Chondrocyte (in vitro differentiated cells): Measurements from ENCODE around the gene CHCHD3. TPM values are rescaled to one million over a fixed set of nuclear protein-coding genes. Genes with fewer than 3 reads are reported as not detected.

Experiments
- DNase-seq: peaks from one replicate; pipeline ENCODE4 v3.0.0; 2021; ENCODE audit warnings: mixed read lengths, low spot score
- H3K27ac Mint-ChIP-seq: one replicate; pipeline ENCODE4 v1.8.0; 2021; ENCODE audit warnings: mild to moderate bottlenecking, moderate library complexity, mixed read lengths; ENCODE audit not compliant: unreplicated experiment
- H3K27me3 Mint-ChIP-seq: 2 replicates; pipeline ENCODE4 v1.8.0; 2021; ENCODE audit warnings: low read depth, mixed read lengths
- H3K36me3 Mint-ChIP-seq: 2 replicates; pipeline ENCODE4 v1.8.0; 2021; ENCODE audit warnings: low read depth, mixed read lengths
- H3K4me1 Mint-ChIP-seq: 2 replicates; pipeline ENCODE4 v1.8.0; 2021; ENCODE audit warnings: low read depth, mild to moderate bottlenecking, mixed read lengths
- H3K4me3 Mint-ChIP-seq: one replicate; pipeline ENCODE4 v1.8.0; 2021; ENCODE audit warnings: mild to moderate bottlenecking, moderate library complexity, mixed read lengths; ENCODE audit not compliant: unreplicated experiment
- H3K9me3 Mint-ChIP-seq: 2 replicates; pipeline ENCODE4 v1.8.0; 2021; ENCODE audit warnings: low read depth, mixed read lengths
- total RNA-seq: library from RNA; stranded (reverse); gene quantifications from 3 replicates; pipeline ENCODE4 v1.2.1, GENCODE V29; 2021
- TF ChIP-seq, protein P1 (sequence below): fragments of 200-600 bp; sonication (generic); IDR thresholded peaks from 2 replicates; pipeline ENCODE4 v1.5.0; 2021; ENCODE audit warnings: antibody characterized with exemption, mild to moderate bottlenecking, moderate library complexity

Gene CHCHD3
- total RNA-seq, 1 donor from 2014 or later: 42.6 TPM

DNA sequence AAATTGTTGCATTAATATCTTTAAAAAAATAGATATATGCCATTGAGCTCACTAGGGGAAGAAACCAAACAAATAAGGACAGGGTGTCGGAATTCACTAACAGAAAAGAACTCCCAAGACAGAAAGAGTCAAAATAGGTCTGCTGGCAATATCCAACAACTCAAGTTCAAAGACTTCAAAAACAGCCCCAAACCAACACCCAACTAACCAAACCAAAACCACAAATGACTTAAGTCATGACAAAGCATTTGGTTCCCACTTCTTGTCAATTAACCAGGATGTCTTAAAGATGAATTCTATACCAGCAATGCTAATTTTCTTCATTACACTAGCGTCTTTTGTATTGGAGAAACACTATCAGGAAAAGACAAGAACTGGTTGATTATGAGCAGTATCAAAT lies 256.7 kb downstream of the CHCHD3 start:
- no peaks in the 10 kb centered on the region for H3K9me3 Mint-ChIP-seq
- DNase-seq: no peak
- no peaks in the 10 kb centered on the region for H3K36me3 Mint-ChIP-seq

DNA sequence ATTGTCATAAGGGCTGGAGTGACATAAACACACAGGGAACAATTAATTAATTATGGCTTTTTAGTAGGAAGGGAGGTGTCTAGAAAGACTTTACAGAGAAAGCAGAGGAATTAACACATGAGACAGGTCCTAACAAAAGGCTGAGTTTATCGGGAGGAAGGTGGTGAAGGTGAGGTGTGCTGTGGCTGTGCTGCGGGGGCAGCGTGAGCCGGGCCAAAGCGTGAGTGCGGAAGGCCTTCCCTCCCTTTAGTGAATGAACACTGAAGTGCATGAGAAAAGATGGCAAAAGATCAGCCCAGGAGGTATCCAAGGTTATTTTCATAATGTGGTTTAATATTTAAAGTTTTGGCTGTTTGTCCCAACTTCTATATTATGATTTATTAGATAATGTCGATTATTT lies 262.2 kb downstream of the CHCHD3 start:
- peaks cover 11% of the 10 kb centered on the region for H3K4me1 Mint-ChIP-seq
- TF ChIP-seq, protein P1, sequence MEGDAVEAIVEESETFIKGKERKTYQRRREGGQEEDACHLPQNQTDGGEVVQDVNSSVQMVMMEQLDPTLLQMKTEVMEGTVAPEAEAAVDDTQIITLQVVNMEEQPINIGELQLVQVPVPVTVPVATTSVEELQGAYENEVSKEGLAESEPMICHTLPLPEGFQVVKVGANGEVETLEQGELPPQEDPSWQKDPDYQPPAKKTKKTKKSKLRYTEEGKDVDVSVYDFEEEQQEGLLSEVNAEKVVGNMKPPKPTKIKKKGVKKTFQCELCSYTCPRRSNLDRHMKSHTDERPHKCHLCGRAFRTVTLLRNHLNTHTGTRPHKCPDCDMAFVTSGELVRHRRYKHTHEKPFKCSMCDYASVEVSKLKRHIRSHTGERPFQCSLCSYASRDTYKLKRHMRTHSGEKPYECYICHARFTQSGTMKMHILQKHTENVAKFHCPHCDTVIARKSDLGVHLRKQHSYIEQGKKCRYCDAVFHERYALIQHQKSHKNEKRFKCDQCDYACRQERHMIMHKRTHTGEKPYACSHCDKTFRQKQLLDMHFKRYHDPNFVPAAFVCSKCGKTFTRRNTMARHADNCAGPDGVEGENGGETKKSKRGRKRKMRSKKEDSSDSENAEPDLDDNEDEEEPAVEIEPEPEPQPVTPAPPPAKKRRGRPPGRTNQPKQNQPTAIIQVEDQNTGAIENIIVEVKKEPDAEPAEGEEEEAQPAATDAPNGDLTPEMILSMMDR: no peak

More for the DNA sequence above, 256.7 kb downstream of the CHCHD3 start:
- Mint-ChIP-seq H3K27me3 (no peaks in the 10 kb centered on the region), H3K27ac (no peak overlapping the region), H3K4me1 (no peaks in the 10 kb centered on the region), H3K4me3 (no peak overlapping the region)
- TF ChIP-seq, protein P1: no peak

DNA sequence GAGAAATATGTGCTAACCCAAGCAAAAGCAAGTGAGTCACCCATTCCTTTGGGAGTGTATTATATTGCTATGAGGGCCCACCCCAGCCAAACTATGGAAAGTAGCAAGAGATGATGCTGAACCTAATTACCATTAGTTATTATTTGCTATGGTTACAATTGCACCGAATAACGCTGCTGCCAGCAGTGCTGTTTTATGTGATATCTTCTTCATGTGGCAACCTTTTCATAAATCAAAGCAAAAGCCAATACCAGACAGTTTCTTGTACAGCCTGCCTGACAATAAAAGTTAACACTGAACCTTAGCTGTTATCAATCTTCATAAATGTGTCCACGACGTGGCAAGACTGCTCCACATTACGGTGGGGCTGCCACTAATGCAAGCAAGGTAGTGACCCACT lies 263.9 kb downstream of the CHCHD3 start:
- no peaks in the 10 kb centered on the region for H3K27me3 Mint-ChIP-seq
- H3K27ac Mint-ChIP-seq: no peak overlapping the region
- no peak for DNase-seq
- peaks cover 11% of the 10 kb centered on the region for H3K4me1 Mint-ChIP-seq
- no peaks in the 10 kb centered on the region for H3K9me3 Mint-ChIP-seq
- H3K4me3 Mint-ChIP-seq: no peak overlapping the region
- TF ChIP-seq, protein P1: no peak
- H3K36me3 Mint-ChIP-seq: no peaks in the 10 kb centered on the region

More for the DNA sequence above, 262.2 kb downstream of the CHCHD3 start:
- Mint-ChIP-seq H3K27ac (no peak overlapping the region), H3K36me3 (no peaks in the 10 kb centered on the region), H3K4me3 (no peak overlapping the region), H3K9me3 (no peaks in the 10 kb centered on the region), H3K27me3 (no peaks in the 10 kb centered on the region)
- no peak for DNase-seq

DNA sequence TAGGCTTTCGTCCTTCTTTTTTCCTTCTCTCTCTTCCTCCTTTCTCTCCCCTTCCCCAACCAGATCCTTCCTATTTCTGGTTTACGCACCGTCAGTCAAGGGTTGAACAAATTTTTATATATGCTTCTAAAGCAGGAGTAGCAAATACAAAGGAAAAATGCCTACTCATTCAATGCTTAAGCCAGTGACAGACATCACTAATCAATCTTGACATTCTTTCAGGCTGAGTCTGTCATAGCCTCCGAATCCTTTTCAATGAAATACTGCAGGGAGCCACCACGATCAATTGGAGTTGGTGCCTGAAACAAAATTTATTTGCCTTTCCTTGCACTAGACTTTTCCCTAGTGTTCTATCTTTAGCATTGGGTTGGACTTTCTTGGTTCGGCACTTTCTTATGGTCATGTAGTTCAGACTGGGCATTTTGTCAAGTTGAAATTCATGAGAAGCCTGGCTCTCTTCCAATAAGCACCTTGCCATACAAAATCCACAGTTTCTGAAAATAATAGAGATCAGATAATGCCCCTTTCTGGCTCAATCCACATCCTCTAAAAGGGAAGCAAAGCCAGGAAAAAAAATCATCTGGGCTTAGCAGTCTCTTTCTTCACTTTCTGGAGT lies 266.1 kb downstream of the CHCHD3 start:
- Mint-ChIP-seq H3K4me3 (no peak overlapping the region), H3K4me1 (peaks cover 11% of the 10 kb centered on the region), H3K27ac (no peak overlapping the region), H3K27me3 (no peaks in the 10 kb centered on the region), H3K36me3 (peaks cover 4% of the 10 kb centered on the region), H3K9me3 (no peaks in the 10 kb centered on the region)
- DNase-seq: no peak
- TF ChIP-seq, protein P1: no peak

DNA sequence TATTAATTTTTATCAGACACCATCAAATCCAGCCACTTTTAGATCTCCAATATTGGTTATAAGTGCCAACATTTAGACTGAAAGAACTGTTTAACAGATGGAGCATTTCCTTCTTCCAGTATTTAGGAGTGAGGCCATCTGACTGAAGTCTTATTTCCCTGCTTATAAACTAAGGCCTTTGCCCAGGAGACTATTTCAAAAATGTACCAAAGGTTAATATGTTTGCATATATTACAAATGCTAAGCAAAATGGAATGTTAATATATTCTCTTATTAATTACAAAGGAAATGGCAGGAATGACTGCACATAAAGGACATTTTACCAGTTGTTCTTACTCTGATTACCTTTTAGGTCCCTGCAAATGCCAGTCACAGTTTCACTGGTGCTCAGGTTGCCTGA lies 266.8 kb downstream of the CHCHD3 start:
- Mint-ChIP-seq H3K27me3 (no peaks in the 10 kb centered on the region), H3K9me3 (no peaks in the 10 kb centered on the region), H3K4me3 (no peak overlapping the region), H3K4me1 (peaks cover 11% of the 10 kb centered on the region), H3K36me3 (peaks cover 4% of the 10 kb centered on the region), H3K27ac (no peak overlapping the region)
- no peak for DNase-seq
- TF ChIP-seq, protein P1: no peak
